ENCODE data around the gene CALB2.

The CALB2 gene

DNA sequence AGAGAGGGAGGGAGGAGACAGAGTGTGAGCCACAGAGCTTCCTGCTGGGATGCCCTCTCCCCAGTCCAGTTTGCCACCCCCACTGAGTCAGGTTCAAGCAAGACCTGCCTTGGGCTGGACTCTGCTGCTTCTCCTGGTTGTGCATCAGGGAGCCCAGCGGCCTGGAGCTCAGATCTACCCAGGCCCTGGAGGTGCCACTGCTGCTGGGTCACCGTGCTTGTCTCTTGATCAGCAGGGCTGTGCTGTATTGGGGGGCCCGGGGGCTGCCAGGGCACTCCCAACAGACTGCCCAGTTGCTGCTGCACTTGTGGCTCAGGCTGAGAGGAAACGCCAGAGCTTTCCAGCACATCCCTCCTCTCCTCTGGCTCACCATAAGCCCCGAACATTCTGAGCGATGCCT lies 74.4 kb downstream of the CALB2 start:
- Histone ChIP-seq H3K27me3 (ENCODE audit: control insufficient read depth, insufficient read depth, low read length) (no peaks in the 10 kb centered on the region), H3K4me1 (peaks cover 24% of the 10 kb centered on the region)

DNA sequence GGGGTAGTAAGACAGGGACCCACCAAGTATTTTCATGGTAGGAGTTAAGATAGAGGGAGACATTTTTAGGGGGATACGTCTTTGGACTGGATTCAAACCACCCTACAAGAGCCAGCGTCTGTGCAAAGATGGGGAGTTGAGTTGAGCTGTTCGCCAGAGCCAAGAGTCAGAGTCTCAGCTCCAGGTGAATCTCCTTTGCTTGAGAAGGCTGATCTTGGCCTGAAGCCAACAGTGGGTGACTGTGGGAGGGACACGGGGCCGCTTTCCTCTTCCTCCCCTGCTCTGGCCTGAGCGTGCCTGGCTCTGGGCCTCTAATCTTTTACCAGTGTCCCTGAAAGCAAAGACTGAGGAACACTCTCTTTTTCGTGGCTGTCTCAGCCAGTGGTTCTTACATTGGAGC lies 78.0 kb downstream of the CALB2 start:
- H3K9me3 ChIP-seq (ENCODE audit: control insufficient read depth, low read length): no peaks in the 10 kb centered on the region
- H3K4me1 ChIP-seq: peaks cover 6% of the 10 kb centered on the region
- H3K27ac ChIP-seq: no peak overlapping the region
- no peaks in the 10 kb centered on the region for H3K36me3 ChIP-seq (ENCODE audit: control insufficient read depth, insufficient read depth, low read length)
- no peak overlapping the region for H3K4me3 ChIP-seq (ENCODE audit: low read depth, low read length)
- TF ChIP-seq, protein P1, sequence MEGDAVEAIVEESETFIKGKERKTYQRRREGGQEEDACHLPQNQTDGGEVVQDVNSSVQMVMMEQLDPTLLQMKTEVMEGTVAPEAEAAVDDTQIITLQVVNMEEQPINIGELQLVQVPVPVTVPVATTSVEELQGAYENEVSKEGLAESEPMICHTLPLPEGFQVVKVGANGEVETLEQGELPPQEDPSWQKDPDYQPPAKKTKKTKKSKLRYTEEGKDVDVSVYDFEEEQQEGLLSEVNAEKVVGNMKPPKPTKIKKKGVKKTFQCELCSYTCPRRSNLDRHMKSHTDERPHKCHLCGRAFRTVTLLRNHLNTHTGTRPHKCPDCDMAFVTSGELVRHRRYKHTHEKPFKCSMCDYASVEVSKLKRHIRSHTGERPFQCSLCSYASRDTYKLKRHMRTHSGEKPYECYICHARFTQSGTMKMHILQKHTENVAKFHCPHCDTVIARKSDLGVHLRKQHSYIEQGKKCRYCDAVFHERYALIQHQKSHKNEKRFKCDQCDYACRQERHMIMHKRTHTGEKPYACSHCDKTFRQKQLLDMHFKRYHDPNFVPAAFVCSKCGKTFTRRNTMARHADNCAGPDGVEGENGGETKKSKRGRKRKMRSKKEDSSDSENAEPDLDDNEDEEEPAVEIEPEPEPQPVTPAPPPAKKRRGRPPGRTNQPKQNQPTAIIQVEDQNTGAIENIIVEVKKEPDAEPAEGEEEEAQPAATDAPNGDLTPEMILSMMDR (IDR thresholded peaks at IDR 0.05): no peak
- H3K9ac ChIP-seq: no peak overlapping the region
- no peaks in the 10 kb centered on the region for H3K27me3 ChIP-seq (ENCODE audit: control insufficient read depth, insufficient read depth, low read length)
- no peaks in the 10 kb centered on the region for H3K79me2 ChIP-seq
- H3K4me2 ChIP-seq (ENCODE audit: low read length): no peak overlapping the region
- no peak overlapping the region for H2AFZ ChIP-seq

More for the DNA sequence above, 74.4 kb downstream of the CALB2 start:
- H2AFZ ChIP-seq: no peak overlapping the region
- no peaks in the 10 kb centered on the region for H3K9me3 ChIP-seq (ENCODE audit: control insufficient read depth, low read length)
- H3K27ac ChIP-seq: no peak overlapping the region
- no peaks in the 10 kb centered on the region for H3K79me2 ChIP-seq
- H3K9ac ChIP-seq: no peak overlapping the region
- H3K4me3 ChIP-seq (ENCODE audit: low read depth, low read length): no peak overlapping the region
- TF ChIP-seq, protein P1 (IDR thresholded peaks at IDR 0.05): no peak
- H3K36me3 ChIP-seq (ENCODE audit: control insufficient read depth, insufficient read depth, low read length): no peaks in the 10 kb centered on the region
- no peak overlapping the region for H3K4me2 ChIP-seq (ENCODE audit: low read length)

DNA sequence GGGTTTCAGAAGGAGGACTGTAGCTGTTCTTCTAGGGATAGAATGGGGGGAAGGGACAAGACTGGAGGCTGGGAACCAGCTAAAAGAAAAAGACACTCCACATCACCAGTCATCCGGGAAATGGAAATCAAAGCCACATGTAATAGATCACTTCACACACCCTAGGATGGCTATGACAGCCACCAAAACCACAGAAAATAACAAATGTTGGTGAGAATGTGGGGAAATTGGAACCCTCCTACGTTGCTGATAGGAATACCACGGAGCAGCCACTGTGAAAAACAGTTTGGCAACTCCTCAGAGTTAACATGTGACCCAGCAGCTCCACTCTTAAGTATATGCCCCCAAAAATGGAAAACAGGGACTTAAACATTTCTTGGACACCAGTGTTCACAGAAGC lies 81.0 kb downstream of the CALB2 start:
- no peak overlapping the region for H3K27ac ChIP-seq
- H3K79me2 ChIP-seq: no peaks in the 10 kb centered on the region
- no peaks in the 10 kb centered on the region for H3K36me3 ChIP-seq (ENCODE audit: control insufficient read depth, insufficient read depth, low read length)
- TF ChIP-seq, protein P1 (IDR thresholded peaks at IDR 0.05): no peak
- H3K4me3 ChIP-seq (ENCODE audit: low read depth, low read length): no peak overlapping the region
- H3K27me3 ChIP-seq (ENCODE audit: control insufficient read depth, insufficient read depth, low read length): no peaks in the 10 kb centered on the region
- H3K9ac ChIP-seq: no peak overlapping the region
- no peaks in the 10 kb centered on the region for H3K4me1 ChIP-seq
- no peak overlapping the region for H3K4me2 ChIP-seq (ENCODE audit: low read length)
- H3K9me3 ChIP-seq (ENCODE audit: control insufficient read depth, low read length): no peaks in the 10 kb centered on the region
- peak overlapping the region; percentile 30 for H2AFZ ChIP-seq
